ENCODE results near the gene CDH23.

- TF ChIP-seq EZH2 (IDR thresholded peaks at IDR 0.05; ENCODE audit: insufficient read depth, poor library complexity, severe bottlenecking) (no peak), EZH2phosphoT487 (IDR thresholded peaks at IDR 0.05; ENCODE audit: insufficient read depth, low read depth) (no peak)
Observed at GRCh38 chr10:71419750-71420149, 23.0 kb downstream of the CDH23 start.

Data from GM23248 (cell line).